ENCODE results near the gene GNB3.
"Not testable (repeated sequence)": the region's sequence is repeated elsewhere in the genome, so short reads cannot be mapped to it uniquely, and the experiment has no call there.

GNB3 gene

GRCh38 chr12:6863586-6864321 is 23.0 kb downstream of the GNB3 start:
- no peak for DNase-seq

GRCh38 chr12:6865307-6865706 is 24.6 kb downstream of the GNB3 start:
- DNase-seq: not testable (repeated sequence)

- DNase-seq: no peak
These were observed 25.6 kb downstream of the GNB3 start for GRCh38 chr12:6866163-6866919.

DNA sequence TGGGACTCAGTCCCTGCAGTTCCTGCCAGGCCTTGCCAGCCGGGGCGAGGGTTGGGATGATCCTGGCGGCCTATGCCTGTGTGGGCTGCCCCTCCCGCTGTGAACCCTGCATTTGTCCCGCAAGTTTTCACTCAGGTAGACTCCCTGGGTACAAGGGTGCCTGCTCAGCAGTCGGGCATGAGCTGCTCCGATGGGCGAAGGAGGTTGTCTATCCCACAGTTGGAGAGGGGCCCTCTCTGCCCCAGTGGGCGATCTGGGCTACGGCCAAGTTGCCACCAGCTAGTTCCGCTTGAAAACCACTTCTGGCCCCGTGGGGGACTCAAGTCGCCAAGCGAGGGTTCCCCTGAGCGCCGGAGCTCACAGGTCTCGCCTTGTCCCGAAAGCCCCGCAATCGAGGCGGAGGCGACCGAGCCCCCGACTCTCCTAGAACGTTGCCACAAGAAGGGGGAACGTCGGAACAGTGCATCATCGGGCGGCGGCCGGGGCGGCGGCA is 26.2 kb downstream of the GNB3 start:
- DNase-seq: no peak

GRCh38 chr12:6867413-6868210 is 26.9 kb downstream of the GNB3 start, which contains the start of gene TPI1:
Gene TPI1 (plus strand): TSS chr12:6867531. CDS start chr12:6867567, 36 bp downstream.
- peak; percentile 82 for DNase-seq

DNA sequence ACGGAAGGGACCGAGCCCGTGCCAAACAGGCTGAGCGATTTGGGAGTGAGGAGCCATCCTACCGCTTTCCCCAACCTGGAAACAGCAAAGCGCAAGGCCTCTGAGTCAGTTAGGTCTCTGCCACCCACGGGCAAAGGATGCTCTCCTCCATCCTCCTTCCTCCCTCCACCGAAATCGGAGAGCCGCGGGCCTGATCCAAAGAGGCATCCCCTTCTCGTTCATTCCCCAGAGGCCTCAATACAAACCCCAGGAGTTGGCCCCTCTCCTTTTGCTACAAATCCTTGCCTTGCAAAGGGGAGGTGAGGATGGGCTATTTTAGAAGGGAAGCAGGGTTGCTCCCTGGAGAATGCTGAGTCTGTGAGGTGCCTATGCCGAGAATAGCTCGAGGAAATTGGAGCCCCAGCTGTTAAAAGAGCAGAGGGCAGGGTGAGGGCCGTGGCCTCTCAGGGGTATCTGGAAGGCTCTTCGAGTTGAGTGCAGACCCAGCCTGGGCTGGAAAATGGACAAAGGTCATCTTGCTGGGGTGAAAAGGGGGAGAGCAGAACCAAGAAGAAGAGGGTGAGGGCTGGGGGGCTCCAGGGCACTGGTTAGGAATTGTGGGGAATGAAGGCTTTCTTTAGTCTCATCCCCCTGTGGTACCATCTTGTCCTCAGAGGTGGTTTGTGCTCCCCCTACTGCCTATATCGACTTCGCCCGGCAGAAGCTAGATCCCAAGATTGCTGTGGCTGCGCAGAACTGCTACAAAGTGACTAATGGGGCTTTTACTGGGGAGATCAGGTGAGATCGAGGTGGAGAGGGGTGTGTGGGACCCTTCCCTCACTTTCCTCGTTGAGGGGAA is 27.7 kb downstream of the GNB3 start:
- no peak for DNase-seq

- DNase-seq: peak; percentile 42
These were observed 28.6 kb downstream of the GNB3 start for GRCh38 chr12:6869049-6870021.

DNA sequence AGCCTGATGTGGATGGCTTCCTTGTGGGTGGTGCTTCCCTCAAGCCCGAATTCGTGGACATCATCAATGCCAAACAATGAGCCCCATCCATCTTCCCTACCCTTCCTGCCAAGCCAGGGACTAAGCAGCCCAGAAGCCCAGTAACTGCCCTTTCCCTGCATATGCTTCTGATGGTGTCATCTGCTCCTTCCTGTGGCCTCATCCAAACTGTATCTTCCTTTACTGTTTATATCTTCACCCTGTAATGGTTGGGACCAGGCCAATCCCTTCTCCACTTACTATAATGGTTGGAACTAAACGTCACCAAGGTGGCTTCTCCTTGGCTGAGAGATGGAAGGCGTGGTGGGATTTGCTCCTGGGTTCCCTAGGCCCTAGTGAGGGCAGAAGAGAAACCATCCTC is 29.6 kb downstream of the GNB3 start:
- DNase-seq: not testable (repeated sequence)

DNA sequence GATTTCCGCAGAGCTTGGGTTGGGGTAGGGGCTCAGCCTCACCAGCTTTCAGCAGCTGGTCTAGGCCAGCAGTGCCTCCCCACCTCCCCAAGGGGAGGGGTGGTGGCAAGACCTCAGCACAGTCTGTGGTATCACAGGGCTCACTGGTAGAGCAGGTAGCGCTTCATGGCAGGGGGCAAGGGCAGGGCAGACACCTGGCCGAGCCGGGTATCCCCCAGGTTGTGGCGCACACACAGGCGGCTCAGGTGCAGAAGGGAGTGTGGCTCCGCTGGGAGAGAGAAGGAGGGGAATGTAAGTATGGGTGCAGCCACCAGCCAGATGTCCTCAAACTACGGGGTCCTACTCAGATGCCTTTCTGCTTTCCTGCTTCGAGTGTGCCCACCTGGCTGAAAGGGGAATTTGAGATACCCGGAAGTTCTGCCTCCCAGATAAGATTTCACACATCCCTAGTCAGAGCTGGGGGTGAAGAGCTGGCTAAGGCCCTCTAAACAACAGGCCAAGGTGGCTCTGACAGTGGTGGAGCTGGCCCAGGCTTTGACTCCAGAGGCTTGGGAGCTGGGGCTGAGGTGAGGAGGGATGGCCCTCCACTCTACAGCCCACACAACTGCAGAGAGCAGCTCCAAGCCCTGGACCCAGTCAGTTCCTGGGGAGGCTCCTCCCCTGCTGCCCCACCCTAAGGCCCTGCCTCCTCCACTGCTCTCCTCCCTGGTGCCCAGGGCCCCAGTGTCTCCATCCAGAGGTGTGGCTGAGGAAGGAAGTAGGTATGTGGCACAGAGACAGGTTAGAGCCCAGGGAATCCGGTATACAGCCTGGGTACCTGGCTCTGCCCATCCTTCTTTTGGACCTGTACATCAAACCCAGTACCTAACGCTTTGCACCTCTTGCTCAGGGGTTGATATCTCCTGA is 30.6 kb downstream of the GNB3 start:
- no peak for DNase-seq

- peak; percentile 46 for DNase-seq
These were observed 31.6 kb downstream of the GNB3 start for GRCh38 chr12:6872073-6873048.

DNA sequence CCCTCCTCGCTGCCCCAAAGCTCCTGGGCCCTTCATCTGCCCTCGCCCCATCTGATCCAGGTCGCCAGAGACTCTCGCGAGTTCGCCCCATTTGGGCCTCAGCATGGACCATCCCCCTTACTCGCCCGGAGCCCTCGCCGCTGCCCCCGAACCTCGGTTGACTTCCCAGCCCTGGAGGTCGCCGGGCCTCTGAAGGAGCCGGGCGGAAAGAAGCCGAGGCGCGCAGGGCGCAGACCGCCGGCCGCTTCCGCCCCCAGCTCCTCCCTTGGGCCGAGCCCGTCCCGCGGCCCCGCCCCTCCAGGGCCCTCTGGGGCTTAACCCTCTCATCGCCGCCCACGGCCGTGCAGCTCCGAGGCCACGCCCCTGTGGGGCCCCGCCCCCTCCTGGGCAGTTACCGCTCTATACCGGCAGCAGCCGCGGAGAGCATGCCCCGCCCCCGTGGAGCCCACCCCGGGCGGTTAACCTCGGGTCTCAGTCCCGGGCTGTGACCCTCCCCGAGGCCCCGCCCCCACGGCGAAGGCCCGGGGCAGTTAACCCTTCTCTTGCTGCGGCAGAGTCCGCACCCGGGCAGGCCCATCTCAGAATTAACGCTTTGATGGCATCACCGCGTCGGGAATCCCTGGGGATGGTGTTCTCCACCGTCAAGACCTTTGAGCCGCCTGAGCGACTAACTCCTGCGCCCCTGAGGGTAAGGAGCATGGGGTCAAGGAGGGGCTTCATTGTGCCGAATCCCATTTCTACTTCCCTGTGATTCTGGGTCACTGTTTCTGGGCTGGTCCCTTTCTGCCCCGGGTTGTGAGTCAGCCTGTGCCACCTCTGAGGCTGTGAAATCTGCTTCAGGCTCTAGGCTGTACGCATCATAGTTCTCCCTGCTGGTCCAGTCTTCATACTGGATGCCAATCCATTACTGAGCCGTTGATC is 32.6 kb downstream of the GNB3 start, which contains the start of gene SPSB2:
SPSB2 (minus strand) TSS at position 210 of the 921 bp plus-strand sequence. CDS start 402 bp downstream, outside the sequence.
- peak; percentile 94 for DNase-seq

DNA sequence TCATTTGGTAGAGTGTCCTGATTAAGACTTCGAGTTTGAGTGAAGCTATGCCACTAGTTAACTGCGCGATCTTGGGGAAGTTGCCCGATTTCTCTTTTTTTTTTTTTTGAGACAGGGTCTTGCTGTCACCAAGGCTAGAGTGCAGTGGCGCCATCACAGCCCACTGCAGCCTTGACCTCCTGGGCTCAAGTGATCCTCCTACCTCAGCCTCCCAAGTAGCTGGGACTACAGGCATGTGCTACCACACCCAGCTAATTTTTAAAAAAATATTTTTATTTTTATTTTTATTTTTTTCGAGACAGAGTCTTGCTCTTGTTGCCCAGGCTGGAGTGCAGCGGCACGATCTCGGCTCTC is 33.3 kb downstream of the GNB3 start:
- DNase-seq: not testable (repeated sequence)

DNA sequence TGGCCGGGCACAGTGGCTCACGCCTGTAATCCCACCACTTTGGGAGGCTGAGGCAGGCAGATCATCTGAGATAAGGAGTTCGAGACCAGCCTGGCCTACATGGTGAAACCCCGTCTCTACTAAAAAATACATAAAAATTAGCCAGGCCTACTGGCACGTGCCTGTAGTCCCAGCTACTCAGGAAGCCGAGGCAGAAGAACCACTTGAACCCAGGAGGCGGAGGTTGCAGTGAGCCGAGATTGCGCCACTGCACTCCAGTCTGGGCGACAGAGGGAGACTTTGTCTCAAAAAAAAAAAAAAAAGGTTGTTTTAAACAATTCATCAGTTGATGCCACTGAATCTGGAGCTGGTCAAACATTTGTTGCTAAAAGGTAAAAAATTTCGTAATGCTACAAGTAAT is 39.1 kb downstream of the GNB3 start:
- DNase-seq: not testable (repeated sequence)

- no peak for DNase-seq
These were observed 42.5 kb downstream of the GNB3 start for GRCh38 chr12:6883252-6883651.

GRCh38 chr12:6883683-6884082 is 43.0 kb downstream of the GNB3 start:
- DNase-seq: no peak

GRCh38 chr12:6884539-6884938 is 43.8 kb downstream of the GNB3 start:
- DNase-seq: no peak

Measured in T1000 (cell line).